ENCODE data around the gene NEU1.
A peak's percentile ranks its signal among the peaks of the same experiment; 100 is the strongest.
"Not testable (repeated sequence)": the region's sequence is repeated elsewhere in the genome, so short reads cannot be mapped to it uniquely, and the experiment has no call there.

Gene NEU1

DNA sequence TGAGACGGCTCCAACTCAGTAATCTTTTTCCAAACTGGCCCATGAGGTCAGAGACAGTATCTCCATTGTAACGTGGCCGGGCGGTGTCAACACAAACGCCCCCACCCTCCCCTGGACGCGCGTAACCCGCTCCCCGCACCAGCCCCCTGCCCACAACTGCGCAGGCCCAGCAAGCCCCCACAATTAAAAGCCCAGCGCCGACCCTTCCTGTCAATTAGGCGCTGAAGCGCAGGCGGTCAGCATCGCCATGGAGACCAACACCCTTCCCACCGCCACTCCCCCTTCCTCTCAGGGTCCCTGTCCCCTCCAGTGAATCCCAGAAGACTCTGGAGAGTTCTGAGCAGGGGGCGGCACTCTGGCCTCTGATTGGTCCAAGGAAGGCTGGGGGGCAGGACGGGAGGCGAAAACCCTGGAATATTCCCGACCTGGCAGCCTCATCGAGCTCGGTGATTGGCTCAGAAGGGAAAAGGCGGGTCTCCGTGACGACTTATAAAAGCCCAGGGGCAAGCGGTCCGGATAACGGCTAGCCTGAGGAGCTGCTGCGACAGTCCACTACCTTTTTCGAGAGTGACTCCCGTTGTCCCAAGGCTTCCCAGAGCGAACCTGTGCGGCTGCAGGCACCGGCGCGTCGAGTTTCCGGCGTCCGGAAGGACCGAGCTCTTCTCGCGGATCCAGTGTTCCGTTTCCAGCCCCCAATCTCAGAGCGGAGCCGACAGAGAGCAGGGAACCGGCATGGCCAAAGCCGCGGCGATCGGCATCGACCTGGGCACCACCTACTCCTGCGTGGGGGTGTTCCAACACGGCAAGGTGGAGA, 47.4 kb downstream of the NEU1 start, which contains the start of the genes HSPA1A and HSPA1L:
Gene HSPA1A (plus strand): TSS at position 519 of the 814 bp plus-strand sequence. CDS start 214 bp downstream, at position 733.
Gene HSPA1L (minus strand): TSS at position 259 of the 814 bp plus-strand sequence. CDS start 3,311 bp downstream, outside the sequence.
- no peak within 1 kb of the TSS for H3K9ac ChIP-seq

GRCh38 chr6:31814677-31815024, 48.0 kb downstream of the NEU1 start:
- TF ChIP-seq, protein P1, sequence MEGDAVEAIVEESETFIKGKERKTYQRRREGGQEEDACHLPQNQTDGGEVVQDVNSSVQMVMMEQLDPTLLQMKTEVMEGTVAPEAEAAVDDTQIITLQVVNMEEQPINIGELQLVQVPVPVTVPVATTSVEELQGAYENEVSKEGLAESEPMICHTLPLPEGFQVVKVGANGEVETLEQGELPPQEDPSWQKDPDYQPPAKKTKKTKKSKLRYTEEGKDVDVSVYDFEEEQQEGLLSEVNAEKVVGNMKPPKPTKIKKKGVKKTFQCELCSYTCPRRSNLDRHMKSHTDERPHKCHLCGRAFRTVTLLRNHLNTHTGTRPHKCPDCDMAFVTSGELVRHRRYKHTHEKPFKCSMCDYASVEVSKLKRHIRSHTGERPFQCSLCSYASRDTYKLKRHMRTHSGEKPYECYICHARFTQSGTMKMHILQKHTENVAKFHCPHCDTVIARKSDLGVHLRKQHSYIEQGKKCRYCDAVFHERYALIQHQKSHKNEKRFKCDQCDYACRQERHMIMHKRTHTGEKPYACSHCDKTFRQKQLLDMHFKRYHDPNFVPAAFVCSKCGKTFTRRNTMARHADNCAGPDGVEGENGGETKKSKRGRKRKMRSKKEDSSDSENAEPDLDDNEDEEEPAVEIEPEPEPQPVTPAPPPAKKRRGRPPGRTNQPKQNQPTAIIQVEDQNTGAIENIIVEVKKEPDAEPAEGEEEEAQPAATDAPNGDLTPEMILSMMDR (IDR thresholded peaks at IDR 0.05): no peak
- Histone ChIP-seq H3K9ac (no peak overlapping the region), H3K4me2 (ENCODE audit: low read length) (peak overlapping the region; percentile 94), H3K27me3 (ENCODE audit: control insufficient read depth, insufficient read depth, low read length) (no peaks in the 10 kb centered on the region), H3K36me3 (ENCODE audit: control insufficient read depth, insufficient read depth, low read length) (no peaks in the 10 kb centered on the region), H3K79me2 (no peaks in the 10 kb centered on the region), H3K9me3 (ENCODE audit: control insufficient read depth, low read length) (no peaks in the 10 kb centered on the region), H3K27ac (peak overlapping the region; percentile 94), H2AFZ (peak overlapping the region; percentile 88), H3K4me1 (peaks cover 9% of the 10 kb centered on the region), H3K4me3 (ENCODE audit: low read depth, low read length) (peak overlapping the region; percentile 61)

More for the DNA sequence above, 47.4 kb downstream of the NEU1 start, which contains the start of the genes HSPA1A and HSPA1L:
- Histone ChIP-seq H2AFZ (peak within 1 kb of the TSS; percentile 93), H3K9me3 (ENCODE audit: control insufficient read depth, low read length) (no peaks in the 10 kb centered on the region), H3K79me2 (no peaks in the 10 kb centered on the region), H3K4me3 (ENCODE audit: low read depth, low read length) (peak within 1 kb of the TSS; percentile 61), H3K36me3 (ENCODE audit: control insufficient read depth, insufficient read depth, low read length) (no peaks in the 10 kb centered on the region), H3K27me3 (ENCODE audit: control insufficient read depth, insufficient read depth, low read length) (no peaks in the 10 kb centered on the region), H3K27ac (peak within 1 kb of the TSS; percentile 94), H3K4me2 (ENCODE audit: low read length) (peak within 1 kb of the TSS; percentile 94), H3K4me1 (peaks cover 9% of the 10 kb centered on the region)
- TF ChIP-seq, protein P1 (IDR thresholded peaks at IDR 0.05): no peak

DNA sequence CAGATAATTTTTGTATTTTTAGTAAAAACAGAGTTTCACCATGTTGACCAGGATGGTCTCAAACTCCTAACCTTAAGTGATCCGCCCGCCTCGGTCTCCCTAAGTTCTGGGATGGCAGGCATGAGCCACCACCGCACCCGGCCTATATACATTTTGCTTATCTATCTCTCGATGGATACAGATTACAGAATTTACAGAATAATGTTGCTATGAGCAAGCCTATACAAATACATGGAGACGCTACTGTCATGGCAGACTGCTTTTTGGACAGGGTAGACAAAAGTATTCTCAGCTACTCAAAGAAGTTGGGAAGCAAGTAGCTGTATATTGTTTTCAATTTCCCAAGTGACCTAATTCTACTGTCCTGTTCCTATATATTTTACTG, 49.2 kb downstream of the NEU1 start:
- peaks cover 9% of the 10 kb centered on the region for H3K4me1 ChIP-seq
- H3K9ac ChIP-seq: no peak overlapping the region

DNA sequence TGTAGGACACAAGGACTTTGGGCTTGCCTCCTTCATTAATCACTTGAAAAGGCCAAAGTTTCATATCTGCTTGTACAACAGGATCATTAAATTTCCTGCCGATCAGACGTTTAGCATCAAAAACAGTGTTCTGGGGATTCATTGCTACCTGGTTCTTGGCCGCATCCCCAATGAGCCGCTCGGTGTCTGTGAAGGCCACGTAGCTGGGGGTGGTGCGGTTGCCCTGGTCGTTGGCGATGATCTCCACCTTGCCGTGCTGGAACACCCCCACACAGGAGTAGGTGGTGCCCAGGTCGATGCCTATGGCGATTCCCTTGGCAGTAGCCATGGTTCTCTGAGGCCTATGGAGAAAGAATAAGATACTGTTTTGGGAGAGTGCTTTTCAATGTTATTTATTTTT, 51.0 kb downstream of the NEU1 start:
- peaks cover 9% of the 10 kb centered on the region for H3K4me1 ChIP-seq
- no peak overlapping the region for H3K27ac ChIP-seq
- H2AFZ ChIP-seq: no peak overlapping the region
- H3K36me3 ChIP-seq (ENCODE audit: control insufficient read depth, insufficient read depth, low read length): no peaks in the 10 kb centered on the region
- H3K9me3 ChIP-seq (ENCODE audit: control insufficient read depth, low read length): no peaks in the 10 kb centered on the region
- TF ChIP-seq, protein P1 (IDR thresholded peaks at IDR 0.05): no peak
- no peaks in the 10 kb centered on the region for H3K79me2 ChIP-seq
- no peaks in the 10 kb centered on the region for H3K27me3 ChIP-seq (ENCODE audit: control insufficient read depth, insufficient read depth, low read length)
- H3K4me2 ChIP-seq (ENCODE audit: low read length): no peak overlapping the region
- no peak overlapping the region for H3K4me3 ChIP-seq (ENCODE audit: low read depth, low read length)
- H3K9ac ChIP-seq: no peak overlapping the region

More for the DNA sequence above, 49.2 kb downstream of the NEU1 start:
- peak overlapping the region; percentile 93 for H2AFZ ChIP-seq
- H3K4me2 ChIP-seq (ENCODE audit: low read length): peak overlapping the region; percentile 76
- no peaks in the 10 kb centered on the region for H3K79me2 ChIP-seq
- no peaks in the 10 kb centered on the region for H3K9me3 ChIP-seq (ENCODE audit: control insufficient read depth, low read length)
- no peaks in the 10 kb centered on the region for H3K36me3 ChIP-seq (ENCODE audit: control insufficient read depth, insufficient read depth, low read length)
- H3K4me3 ChIP-seq (ENCODE audit: low read depth, low read length): peak overlapping the region; percentile 42
- no peaks in the 10 kb centered on the region for H3K27me3 ChIP-seq (ENCODE audit: control insufficient read depth, insufficient read depth, low read length)
- peak overlapping the region; percentile 88 for H3K27ac ChIP-seq
- TF ChIP-seq, protein P1 (IDR thresholded peaks at IDR 0.05): no peak

DNA sequence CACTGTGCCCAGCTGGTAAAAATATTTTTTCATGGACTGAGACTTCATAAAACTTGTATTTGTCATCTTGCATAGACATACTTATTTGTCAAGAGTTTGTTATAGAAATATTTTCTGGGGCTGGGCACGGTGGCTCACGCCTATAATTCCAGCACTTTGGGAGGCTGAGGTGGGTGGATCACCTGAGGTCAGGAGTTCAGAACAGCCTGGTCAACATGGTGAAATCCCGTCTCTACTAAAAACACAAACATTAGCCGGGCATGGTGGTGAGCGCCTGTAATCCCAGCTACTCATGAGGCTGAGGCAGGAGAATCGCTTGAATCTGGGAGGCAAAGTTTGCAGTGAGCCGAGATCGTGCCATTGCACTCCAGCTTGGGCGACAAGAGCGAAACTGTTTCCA, 54.0 kb downstream of the NEU1 start:
- not testable (repeated sequence) for H3K79me2 ChIP-seq; H3K4me3 ChIP-seq (ENCODE audit: low read depth, low read length); H3K4me2 ChIP-seq (ENCODE audit: low read length); H3K4me1 ChIP-seq; H3K9me3 ChIP-seq (ENCODE audit: control insufficient read depth, low read length); H3K36me3 ChIP-seq (ENCODE audit: control insufficient read depth, insufficient read depth, low read length); H3K27ac ChIP-seq; H3K27me3 ChIP-seq (ENCODE audit: control insufficient read depth, insufficient read depth, low read length); H2AFZ ChIP-seq; H3K9ac ChIP-seq
